ENCODE data around the gene SPOCK1. TPM values are rescaled to one million over a fixed set of nuclear protein-coding genes. Genes with fewer than 3 reads are reported as not detected.

Gene SPOCK1
- total and polyA plus RNA-seq, 10 donors = 0.50 to 17.0 (median 6.6) TPM

DNA sequence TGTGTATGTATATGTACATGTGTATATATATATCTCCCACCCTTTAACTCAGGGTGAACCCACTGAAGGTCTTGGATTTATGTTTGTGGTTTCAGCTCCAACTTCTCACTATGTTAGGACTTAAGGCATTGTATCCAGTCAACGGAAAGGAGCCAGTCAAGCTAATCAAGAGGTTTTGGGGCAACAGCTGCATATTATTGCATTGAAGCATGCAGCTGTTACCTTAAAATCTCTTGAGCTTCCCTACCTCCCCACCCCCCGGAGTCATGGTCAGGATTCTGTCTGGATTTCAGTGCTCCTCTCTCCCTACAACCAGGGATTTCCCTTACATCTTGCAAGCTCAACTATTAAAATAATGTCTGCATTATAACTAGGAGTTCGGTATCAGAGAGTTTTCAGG lies 399.5 kb downstream of the SPOCK1 start:
- 71 to 93% (median 83%) methylated on average over 3 of the region's 3 CpGs for WGBS, 5 donors
- no peak for DNase-seq
- Histone ChIP-seq H3K4me3 (no peak overlapping the region), H3K27me3 (replicated peaks in 1 of 7) (no peaks in the 10 kb centered on the region), H3K36me3 (no peaks in the 10 kb centered on the region), H3K27ac (no peak overlapping the region), H3K9me3 (no peaks in the 10 kb centered on the region), H3K4me1 (no peaks in the 10 kb centered on the region)
- intact Hi-C loops (cut with DNase I; ENCODE audit: low total_unique reads) = no loop called here
- no peak for TF ChIP-seq POLR2AphosphoS5 (IDR thresholded peaks at IDR 0.05)
- TF ChIP-seq, protein P1, sequence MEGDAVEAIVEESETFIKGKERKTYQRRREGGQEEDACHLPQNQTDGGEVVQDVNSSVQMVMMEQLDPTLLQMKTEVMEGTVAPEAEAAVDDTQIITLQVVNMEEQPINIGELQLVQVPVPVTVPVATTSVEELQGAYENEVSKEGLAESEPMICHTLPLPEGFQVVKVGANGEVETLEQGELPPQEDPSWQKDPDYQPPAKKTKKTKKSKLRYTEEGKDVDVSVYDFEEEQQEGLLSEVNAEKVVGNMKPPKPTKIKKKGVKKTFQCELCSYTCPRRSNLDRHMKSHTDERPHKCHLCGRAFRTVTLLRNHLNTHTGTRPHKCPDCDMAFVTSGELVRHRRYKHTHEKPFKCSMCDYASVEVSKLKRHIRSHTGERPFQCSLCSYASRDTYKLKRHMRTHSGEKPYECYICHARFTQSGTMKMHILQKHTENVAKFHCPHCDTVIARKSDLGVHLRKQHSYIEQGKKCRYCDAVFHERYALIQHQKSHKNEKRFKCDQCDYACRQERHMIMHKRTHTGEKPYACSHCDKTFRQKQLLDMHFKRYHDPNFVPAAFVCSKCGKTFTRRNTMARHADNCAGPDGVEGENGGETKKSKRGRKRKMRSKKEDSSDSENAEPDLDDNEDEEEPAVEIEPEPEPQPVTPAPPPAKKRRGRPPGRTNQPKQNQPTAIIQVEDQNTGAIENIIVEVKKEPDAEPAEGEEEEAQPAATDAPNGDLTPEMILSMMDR (IDR thresholded peaks at IDR 0.05 in 8 of 11, conservative IDR thresholded peaks at IDR 0.05 in 3 of 11) = no peak
- no peak for TF ChIP-seq POLR2A (IDR thresholded peaks at IDR 0.05)

DNA sequence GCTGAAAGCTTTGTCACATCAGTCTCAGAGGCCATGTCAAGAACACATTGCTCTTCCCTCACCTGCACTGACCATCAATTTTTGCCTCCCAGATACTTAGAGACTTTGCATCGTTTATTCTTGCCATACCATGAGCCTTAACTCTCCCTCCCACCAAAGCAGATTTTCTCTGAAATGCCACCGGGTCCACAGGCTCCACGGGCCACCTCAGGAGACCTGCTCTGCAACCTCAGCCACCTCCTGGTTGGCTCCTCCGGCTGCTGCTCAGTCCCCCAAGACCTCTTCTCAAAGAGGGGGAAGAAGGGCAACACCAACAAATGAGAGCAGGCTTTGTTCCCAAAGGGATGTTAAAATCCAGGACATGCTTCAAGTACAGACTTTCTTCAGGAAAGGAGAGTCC lies 400.5 kb downstream of the SPOCK1 start:
- H3K9me3 ChIP-seq = no peaks in the 10 kb centered on the region
- no peaks in the 10 kb centered on the region for H3K36me3 ChIP-seq
- H3K27me3 ChIP-seq (replicated peaks in 1 of 7) = no peaks in the 10 kb centered on the region
- no peak for DNase-seq
- H3K4me3 ChIP-seq = no peak overlapping the region
- TF ChIP-seq, protein P1 (IDR thresholded peaks at IDR 0.05 in 8 of 11, conservative IDR thresholded peaks at IDR 0.05 in 3 of 11) = no peak
- no peak for TF ChIP-seq POLR2A (IDR thresholded peaks at IDR 0.05)
- TF ChIP-seq POLR2AphosphoS5 (IDR thresholded peaks at IDR 0.05) = no peak
- intact Hi-C loops (cut with DNase I; ENCODE audit: low total_unique reads) = no loop called here
- H3K27ac ChIP-seq = no peak overlapping the region
- WGBS, 5 donors = 76 to 90% (median 83%) methylated on average over 4 of the region's 4 CpGs
- no peaks in the 10 kb centered on the region for H3K4me1 ChIP-seq

DNA sequence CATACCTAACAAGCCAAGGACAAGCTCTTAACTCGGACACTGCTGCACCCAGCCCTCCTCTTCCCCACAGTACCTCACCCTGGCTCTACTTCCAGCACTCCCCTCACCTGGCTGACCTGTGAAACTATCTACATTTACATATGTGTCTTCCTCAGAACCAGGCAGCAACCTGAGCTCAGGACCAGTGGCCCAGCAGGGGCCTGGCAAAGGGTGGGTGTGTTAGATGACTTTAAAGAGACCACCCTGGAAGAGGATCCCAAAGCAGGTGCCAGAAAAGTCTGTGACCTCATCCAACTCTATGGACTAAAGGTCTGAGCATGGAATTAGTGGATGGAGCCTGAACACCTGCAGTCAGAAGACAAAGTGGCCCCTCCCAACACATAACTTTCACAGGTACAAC lies 400.9 kb downstream of the SPOCK1 start:
- Histone ChIP-seq H3K27ac (no peak overlapping the region), H3K9me3 (no peaks in the 10 kb centered on the region), H3K27me3 (replicated peaks in 1 of 7) (no peaks in the 10 kb centered on the region), H3K36me3 (no peaks in the 10 kb centered on the region), H3K4me3 (no peak overlapping the region), H3K4me1 (no peaks in the 10 kb centered on the region)
- 31 to 82% (median 55%) methylated on average over 1 of the region's 1 CpG for whole genome bisulfite sequencing, 5 donors
- DNase-seq = no peak
- intact Hi-C loops (cut with DNase I; ENCODE audit: low total_unique reads) = no loop called here
- TF ChIP-seq POLR2A (IDR thresholded peaks at IDR 0.05) (no peak), POLR2AphosphoS5 (IDR thresholded peaks at IDR 0.05) (no peak)
- TF ChIP-seq, protein P1 (IDR thresholded peaks at IDR 0.05 in 8 of 11, conservative IDR thresholded peaks at IDR 0.05 in 3 of 11) = no peak

DNA sequence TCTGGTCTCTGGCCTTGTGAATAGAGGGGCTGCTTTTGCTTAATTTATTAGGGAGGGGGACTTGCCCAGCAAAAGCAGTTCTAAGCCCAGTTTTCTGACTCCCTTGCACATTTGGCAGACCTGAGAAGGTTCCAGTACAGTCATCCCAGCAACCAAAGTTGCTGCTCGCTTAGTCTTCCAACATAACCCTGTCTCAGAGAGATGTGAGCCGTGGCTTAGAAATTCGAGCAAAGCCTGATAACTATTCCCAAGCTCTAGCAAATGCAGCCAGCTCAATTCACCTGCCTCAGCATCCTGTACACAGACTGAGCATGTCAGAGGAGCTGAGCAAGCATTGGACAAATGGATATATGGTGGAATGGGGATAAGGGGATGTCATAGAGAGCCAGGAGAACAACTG lies 401.9 kb downstream of the SPOCK1 start:
- WGBS, 5 donors = 70 to 100% (median 84%) methylated on average over 3 of the region's 3 CpGs
- no peaks in the 10 kb centered on the region for H3K4me1 ChIP-seq
- H3K27ac ChIP-seq = no peak overlapping the region
- no peaks in the 10 kb centered on the region for H3K27me3 ChIP-seq (replicated peaks in 1 of 7)
- no peak overlapping the region for H3K4me3 ChIP-seq
- no peak for DNase-seq
- no peaks in the 10 kb centered on the region for H3K9me3 ChIP-seq
- intact Hi-C loops (cut with DNase I; ENCODE audit: low total_unique reads) = no loop called here
- H3K36me3 ChIP-seq = no peaks in the 10 kb centered on the region
- TF ChIP-seq POLR2AphosphoS5 (IDR thresholded peaks at IDR 0.05) (no peak), POLR2A (IDR thresholded peaks at IDR 0.05) (no peak)
- TF ChIP-seq, protein P1 (IDR thresholded peaks at IDR 0.05 in 8 of 11, conservative IDR thresholded peaks at IDR 0.05 in 3 of 11) = no peak
